Activated CD4-positive, alpha-beta T cell treated with anti-CD3 and anti-CD28 coated beads, Interleukin-2, amount 50 U/mL, for 4 hours (primary cell): ENCODE data around the gene NDUFC2.
"Not testable (repeated sequence)": the region's sequence is repeated elsewhere in the genome, so short reads cannot be mapped to it uniquely, and the experiment has no call there.

Source experiments
- DNase-seq, 2 experiments: peaks; one replicate each; pipeline ENCODE4 v3.0.0-alpha.2; 2020

Gene NDUFC2

DNA sequence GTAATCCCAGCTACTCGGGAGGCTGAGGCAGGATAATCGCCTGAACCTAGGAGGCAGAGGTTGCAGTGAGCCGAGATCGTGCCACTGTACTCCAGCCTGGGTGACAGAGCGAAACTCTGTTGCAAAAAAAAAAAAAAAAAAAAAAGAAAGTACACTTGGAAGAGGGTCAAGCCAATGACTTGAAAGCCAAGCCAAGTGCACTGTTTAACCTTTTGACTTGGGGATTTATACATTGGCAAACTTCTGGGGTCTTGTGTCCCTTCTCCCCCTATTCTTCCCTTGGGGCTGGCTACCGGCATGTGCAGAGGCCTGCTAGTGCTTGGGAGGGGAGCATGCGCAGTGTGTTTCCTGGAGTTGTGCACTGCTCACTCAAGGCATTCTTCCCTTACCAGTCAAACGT lies 30.3 kb downstream of the NDUFC2 start:
- DNase-seq, result no peak

DNA sequence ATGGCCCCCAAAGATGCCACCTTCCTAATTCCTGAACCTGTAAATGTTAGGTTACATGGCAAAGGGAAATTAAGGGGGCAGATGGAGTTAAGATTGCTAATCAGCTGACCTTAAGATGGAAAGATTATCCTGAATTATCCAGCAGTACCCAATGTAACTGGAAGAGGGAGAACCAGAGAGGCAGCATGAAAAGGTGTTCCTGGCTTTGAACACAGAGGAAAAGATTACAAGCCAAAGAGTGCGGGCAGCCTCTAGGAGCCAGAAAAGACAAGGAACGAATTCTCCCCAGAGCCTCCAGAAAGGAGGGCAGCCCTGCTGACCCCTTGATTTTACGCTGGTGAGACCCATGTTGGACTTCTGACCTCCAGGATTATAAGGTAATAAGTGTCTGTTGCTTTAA lies 31.1 kb downstream of the NDUFC2 start:
- DNase-seq, result no peak

DNA sequence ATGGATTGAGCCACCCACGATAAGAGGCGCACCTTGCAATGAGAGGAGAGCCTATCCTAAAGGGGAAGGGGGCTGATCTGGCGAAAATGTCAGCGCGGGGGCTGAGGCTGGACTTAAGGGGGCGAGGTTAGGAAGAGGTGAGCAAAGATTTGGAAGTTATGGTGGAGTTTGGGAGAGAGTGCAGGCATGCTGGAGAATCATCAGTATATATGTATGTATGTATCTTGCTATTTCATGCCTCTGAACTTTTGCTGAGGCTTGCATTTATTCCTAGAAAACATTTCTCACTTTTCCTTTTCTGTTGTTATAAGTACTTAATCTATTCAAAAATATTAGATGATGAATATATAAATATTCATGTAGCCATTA lies 33.2 kb downstream of the NDUFC2 start:
- no peak for DNase-seq

DNA sequence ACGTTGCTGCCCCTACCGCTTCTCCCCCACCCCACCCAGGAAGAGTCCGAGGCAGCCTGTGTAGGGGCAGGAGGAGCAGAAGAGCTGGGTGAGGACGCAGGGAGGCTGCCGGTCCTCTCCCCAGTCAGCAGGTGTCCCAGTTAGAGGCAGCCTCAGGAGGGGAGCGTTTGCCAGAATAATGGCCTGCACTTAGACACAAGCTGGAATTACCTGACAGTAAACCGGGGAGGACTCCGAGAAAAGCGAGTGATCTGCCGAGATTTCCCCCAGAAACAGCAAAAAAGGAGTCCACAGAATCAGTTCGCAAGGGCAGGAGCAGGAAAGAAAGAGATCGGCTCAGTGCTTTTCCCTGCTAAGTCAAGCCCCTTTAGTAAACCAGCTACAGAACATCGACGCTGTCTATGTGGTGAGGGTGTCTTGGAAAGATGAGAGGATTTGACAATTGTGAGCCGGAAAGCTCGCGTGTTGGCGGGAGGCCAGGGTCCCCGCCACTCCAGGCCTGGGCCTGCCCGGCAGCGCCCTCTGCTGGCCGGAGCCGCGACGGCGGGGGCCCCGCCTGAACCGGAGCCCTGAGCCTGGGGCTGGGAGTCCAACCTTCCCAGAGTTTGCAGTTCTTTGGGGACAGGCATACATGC lies 33.7 kb downstream of the NDUFC2 start:
- DNase-seq, result peak; percentile 64 to 66

DNA sequence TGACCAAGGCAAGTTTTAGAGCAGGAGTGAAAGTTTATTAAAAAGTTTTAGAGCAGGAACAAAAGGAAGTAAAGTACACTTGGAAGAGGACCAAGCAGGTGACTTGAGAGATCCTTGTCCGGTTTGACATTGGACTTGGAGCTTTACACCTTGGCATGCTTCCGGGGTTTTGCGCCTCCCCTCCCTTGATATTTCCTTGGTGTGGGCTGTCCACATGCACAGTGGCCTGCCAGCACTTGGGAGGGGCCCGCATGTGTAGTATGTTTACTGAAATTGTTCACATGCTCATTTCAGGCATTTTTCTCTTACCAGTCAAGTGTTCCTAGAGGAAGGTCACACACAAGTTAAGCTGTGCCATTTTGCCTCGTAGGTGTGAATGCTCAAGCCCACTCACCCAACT lies 35.0 kb downstream of the NDUFC2 start:
- no peak for DNase-seq

DNA sequence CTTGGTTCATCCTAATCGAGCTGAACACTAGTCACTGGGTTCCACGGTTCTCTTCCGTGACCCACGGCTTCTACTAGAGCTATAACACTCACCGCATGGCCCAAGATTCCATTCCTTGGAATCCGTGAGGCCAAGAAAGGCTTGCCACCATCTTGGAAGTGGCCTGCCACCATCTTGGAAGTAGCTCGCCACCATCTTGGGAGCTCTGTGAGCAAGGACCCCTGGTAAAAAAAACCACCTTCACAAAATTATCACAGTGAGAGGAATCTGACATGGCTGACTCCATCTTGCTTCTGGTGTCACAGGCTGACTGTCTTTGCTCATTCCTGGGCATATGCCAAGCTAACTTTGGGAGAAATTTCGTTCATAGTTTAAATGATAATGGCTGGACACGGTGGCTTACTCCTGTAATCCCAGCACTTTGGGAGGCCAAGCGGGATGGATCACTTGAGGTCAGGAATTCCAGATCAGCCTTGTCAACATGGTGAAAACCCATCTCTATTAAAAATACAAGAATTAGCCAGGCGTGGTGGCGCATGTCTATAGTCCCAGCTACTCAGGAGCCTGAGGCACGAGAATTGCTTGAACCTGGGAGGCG lies 37.7 kb downstream of the NDUFC2 start:
- DNase-seq, result no peak

DNA sequence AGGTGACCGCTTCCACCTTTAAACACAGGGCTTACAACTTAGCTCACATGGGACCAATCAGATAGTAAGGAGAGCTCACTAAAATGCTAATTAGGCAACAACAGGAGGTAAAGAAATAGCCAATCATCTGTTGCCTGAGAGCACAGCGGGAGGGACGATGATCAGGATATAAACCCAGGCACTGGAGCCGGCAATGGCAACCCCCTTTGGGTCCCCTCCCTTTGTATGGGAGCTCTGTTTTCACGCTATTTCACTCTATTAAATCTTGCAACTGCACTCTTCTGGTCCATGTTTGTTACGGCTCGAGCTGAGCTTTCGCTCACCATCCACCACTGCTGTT lies 38.3 kb downstream of the NDUFC2 start:
- not testable (repeated sequence) for DNase-seq

DNA sequence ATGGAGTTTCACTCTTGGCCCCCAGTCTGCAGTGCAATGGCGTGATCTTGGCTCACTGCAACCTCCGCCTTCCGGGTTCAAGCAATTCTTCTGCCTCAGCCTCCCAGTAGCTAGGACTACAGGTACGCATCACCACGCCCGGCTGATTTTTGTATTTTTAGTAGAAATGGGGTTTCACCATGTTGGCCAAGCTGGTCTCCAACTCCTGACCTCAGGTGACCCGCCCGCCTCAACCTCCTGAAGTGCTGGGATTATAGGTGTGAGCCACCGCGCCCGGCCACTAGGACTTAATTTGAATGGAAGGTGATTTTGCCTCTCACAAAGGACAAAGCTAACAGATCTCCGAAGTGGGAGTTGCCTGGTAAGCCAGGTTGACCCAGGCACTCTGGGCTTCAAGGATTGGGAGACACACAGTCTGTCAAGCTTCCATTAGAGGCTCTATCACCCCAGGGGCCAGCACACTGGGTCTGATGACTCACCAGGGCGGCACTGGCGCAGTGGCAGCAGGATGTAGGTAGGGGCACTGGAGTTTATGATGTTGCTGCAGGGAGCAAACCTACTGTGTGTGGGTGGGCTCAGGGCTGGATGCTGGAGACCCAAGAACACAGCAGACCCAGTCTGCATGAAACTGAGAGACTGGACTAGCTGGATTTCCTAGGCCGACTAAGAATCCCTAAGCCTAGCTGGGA lies 38.8 kb downstream of the NDUFC2 start:
- DNase-seq, result no peak

DNA sequence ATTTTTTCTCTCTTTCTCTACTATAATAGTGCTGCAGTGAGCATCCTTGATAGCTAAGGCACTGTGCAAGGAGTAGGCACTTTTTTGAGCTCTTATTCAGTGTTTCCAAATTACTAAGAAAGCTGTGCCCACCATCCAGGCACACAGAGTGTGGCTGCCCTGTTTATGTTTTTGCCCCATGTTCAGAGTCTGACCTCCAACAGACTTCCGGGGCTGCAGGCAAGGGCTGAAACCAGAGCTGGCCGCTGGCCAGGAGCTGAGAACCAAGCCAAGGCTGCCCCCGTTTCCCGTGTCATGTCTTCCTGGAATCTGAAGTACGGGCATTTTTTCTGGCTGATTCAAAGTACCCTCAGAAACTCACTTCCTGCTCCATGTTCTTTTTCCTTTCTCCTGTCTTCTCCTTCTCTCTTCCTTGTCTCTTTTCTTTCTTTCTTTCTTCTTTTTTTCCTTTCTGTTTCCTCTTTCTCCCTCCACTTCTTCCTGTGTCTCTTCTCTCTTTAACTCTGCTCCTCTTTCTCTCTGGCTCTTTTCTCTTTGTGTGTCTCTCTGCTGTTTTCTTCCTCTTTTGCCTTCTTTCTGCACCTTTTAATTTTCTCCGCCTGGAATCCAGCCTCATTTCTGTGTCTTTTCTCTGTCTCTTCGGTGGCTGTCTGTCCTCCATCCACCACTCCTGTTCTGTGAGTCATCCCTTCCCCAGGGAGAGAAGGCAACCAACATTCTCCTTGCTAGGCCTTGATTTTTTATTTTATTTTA lies 39.6 kb downstream of the NDUFC2 start:
- no peak for DNase-seq

DNA sequence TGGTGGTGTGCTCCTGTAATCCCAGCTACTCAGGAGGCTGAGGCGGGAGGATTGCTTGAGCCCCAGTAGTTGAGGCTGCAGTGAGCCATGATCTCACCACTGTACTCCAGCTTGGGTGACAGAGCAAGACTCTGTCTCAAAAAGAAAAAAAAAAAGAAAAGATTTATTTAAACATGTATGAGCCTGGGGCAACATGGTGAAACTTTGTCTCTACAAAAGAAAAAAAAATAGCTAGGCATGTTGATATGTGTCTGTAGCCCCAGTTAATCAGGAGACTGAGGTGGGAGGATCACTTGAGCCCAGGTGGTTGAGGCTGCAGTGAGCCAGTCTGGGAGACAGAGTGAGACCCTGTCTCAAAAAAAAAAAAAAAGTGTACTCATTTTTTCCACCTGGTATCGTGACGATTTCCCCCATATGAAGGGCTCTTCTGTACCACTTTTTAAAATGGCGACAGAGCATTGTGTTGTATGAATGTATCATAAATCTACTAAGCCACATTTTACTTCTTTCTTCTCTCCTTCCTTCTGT lies 40.2 kb downstream of the NDUFC2 start:
- no peak for DNase-seq

DNA sequence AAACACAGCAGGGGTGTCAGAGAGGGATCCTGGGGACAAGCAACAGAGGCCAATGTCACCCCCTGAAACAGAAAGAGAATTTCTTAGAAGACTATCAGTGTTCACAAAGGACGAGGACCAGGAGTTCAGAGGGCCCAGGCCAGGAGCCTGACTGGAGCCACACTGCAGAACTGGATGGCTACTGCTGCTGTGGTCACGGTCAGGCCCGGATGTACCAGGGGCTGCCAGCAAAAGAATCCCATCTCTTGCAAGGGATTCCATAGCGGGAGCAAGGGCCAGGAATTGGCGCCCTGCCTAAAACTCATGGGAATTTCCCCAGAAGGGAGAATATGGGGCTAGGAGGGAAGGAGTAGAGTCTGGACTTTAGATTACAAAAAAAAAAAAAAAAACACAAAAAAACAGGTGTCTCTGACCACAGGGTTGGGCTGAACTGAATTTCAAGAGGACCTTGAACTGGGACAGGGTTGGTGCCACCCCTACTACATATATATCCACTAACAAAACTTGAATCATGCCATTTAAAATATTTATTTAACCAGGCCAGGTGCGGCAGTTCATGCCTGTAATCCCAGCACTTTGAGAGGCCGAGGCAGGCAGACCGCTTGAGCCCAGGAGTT lies 40.9 kb downstream of the NDUFC2 start:
- no peak for DNase-seq

DNA sequence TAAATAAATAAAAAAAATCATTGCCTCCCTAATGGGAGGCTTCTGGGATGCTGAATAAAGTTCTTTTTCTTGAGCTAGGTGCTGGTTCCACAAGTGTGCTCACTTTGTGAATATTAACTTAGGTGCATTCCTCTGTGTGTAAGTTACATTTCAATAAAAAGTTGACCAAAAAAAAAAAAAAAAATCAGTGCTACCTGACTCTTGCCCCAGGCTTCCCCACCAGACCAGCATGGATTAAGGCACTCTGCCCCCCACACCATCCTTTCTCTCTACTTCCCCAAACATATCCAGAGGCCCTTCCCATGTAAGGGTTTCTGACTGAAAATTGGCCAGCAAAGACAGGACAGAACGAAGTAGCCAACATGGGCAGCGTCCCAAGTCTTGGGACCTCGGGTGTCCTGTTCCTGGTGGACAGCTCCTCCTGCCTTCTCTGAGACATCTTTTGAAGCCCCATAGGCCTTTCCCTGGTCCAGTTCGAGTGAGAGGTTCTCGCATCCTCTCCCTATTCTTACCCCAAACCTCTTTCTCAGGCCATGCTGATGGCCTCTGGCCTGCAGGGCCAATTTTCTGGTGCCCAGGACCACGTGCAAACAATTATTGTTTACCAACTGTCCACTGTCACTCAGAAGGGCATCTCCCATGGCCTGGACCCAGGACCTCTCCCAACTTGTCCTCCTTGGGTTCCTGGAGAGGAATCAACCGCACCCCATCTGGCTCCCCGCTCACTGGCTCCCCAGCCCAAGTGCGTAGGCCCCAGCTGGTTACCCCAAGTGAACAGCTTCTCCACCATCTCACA lies 41.6 kb downstream of the NDUFC2 start:
- no peak for DNase-seq

DNA sequence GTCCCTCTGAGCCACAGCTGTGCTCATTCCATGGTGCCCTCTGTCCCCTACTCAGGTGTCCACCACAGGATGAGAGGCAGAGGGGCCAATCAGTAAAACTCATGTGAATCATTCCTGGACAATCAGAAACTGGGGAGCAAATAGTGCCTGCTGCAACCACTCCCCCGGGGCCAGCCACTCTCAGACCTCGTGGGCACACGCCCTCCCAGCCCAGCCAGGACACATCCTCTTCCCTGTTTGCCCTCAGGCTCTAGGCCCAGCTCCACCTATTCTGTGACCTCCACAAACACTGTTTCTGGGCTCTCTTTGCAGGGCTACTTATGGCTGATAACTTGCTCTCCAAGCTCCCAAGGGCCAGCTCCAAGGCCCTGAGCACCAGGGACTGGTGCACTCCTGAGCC lies 42.6 kb downstream of the NDUFC2 start:
- DNase-seq, result no peak

DNA sequence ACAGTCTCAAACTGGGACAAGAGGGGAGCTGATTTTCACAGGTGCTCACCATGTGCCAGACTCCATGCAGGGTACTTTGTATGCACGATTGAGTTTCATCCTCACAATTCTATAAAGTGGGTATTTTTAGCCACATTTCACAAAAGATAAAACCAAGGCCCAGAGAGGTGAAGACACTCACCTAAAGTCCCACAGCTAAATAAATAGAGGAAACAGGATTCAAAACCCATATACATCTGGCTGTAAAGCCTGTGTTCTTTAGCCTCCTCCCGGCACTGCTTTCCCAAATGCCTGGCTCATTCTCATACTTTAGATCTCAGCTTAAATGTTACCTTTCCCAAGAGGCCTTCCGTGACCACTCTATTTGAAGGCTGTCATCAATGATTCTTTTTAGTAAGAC lies 43.3 kb downstream of the NDUFC2 start:
- DNase-seq, result no peak

DNA sequence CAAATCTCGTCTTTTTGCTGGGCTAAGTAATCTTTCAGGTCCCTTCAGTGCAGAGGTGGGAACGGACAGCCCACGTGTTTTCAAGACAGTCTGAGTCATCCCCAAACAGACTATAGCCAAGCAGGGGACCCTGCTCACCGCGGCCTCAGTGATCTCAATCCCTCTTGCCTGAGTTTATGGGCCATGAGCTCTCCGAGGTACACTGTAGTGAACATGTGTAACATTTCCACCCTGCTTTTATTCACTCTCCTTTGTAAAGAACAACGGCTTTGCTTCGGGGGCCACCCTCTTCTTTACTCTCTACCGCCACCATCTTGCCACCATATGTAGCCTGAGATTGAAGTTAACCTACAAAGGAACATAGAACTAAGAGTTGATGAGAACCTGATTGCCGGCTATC lies 45.0 kb downstream of the NDUFC2 start:
- no peak for DNase-seq

DNA sequence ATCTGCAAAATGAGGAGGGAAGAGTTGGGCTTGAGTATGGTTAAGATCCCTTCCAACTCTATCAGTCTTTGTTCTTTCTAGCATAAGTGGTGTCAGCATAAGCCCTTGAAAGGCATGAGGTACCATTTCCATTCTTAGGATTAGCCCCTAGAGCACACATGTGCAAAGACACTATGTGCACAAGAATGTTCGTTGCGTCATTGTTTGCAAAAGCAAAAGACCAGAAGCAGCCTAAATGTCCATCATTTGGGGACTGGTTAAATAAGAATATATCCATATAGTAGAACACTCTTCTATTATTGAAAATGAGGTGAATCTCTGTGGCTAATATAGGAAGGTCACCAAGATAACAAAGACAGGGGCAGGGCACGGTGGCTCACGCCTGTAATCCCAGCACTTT lies 46.6 kb downstream of the NDUFC2 start:
- DNase-seq, result no peak

DNA sequence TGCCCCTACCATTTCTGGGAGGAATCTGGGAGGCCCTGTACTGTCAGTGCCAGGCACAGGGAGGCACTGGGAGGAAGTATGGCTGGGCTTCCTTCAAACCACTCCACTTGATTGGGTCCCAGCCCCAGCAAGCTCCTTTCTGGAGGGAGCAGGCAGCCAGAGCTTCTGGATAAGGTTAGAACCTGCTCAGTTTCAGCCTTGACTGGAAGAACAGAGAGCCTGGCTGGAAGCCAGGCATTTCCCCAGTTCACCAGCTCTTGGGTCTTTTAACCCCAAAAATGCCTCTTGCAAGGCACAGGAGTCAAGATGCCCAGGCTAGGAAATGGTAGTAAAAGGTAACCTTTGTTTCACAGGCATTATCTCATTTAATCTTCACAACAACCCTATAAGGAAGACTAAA lies 47.6 kb downstream of the NDUFC2 start:
- DNase-seq, result no peak

DNA sequence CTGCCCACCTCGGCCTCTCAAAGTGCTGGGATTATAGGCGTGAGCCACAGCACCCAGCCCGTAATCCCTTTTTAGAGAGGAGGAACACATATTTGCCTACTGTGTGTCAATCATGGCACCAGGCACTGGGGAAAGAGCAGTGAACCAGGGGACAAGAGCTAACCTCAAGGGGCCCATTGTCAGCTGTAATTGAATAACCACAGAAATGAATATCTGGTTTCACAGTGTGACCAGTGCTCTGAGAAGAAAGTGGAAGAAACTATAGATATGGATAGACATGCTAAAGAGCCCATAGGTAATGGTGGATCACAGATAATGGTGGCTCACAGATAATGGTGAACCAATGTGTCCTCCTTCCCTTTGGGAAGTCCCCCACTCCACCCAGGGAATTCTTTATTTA lies 48.0 kb downstream of the NDUFC2 start:
- no peak for DNase-seq

DNA sequence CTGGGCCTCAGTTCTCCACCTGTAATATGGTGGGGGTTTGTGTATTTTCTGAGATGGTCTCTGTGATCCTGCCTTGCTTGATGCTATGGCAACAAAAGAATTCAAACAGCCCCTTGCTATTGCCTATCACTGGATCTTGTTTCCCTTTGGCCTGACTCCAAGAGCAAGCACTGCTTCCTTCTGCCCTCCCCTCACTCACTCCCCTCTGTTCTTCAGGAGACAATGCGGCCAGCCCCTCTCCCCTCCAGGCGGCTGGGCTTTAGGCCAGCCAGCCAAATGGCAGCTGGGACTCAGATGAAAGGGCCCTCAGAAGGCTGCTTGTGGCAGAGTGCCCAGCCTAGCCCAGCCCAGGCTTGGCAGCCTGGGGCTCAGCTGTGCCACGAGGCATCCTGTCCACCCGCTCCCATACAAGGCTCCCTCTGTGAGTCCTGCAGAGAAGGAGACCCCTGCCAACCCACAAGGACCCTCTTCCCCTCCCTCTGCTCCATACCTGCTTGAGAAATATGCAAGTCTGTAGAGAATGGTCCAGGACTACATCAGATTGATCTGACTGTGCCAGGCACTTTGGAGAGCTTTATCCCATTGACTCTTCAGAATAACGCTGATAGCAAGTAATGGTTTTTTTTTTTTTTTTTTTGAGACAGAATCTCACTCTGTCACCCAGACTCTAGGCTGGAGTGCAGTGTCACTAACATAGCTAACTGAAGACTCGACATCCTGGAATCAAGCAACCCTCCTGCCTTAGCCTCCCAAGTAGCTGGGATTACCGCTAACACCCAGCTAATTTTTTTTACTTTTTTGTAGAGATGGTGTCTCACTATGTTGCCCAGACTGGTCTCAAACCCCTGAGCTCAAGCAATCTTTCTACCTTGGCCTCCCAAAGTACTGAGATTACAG lies 49.0 kb downstream of the NDUFC2 start:
- no peak for DNase-seq

DNA sequence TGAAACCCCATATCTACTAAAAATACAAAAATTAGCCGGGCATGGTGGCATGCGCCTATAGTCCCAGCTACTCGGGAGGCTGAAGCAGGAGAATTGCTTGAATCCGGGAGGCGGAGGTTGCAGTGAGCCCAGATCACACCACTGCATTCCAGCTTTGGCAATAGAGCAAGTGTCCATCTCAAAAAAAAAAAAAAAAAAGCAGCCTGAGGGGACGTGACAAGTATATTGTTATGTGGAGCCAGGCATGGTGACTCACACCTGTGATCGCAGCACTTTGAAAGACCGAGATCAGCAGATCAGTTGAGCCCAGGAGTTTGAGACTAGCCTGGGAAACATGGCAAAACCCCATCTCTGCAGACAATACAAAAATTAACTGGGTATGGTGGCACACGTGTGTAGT lies 51.2 kb downstream of the NDUFC2 start:
- not testable (repeated sequence) for DNase-seq

DNA sequence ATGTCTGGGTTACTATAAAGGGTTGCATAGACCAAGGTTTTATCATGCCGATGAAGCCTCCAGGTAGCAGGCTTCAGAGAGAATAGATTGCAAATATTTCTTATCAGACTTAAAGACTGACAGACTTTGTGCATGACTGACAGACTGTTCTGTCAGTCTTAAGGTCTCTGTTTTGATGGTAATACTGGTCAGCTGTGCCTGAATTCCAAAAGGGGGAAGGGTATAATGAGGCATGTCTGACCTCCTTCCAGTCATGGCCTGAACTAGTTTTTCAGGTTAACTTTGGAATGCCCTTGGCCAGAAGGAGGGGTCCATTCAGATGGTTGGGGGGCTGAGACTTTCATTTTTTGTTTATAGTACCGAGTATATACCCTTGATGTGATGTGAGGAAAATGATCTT lies 51.9 kb downstream of the NDUFC2 start:
- DNase-seq, result no peak
